ENCODE measurements around the gene ACBD4. TPM values are rescaled to one million over a fixed set of nuclear protein-coding genes. Genes with fewer than 3 reads are reported as not detected.

ACBD4 gene
- total RNA-seq, 1 donor from 2014 or later = 12.5 TPM

DNA sequence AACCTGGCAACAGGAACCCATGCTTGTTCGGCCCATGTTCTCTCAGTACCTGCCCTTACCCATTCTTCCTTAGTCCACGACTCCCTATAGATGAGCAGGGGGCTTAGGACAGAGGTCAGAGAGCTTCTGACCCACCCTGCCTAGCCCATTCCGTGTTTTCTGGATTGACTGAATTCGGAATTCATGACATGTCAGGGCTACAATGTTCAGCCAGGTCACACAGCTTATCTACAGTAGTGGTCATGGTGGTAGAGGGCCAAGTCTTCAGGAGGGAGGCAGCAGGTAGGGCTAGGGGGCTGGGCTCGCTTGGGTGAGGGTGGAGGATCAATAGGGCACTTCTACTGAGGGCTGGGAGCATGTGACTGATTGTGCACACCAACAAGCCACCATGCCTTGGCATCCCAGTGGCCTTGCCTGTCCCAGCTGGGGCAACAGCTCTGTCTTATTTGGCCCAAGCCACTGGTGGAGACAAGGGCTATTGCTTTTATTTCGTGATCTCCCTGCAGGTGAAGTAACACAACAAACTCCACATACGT lies 29.3 kb downstream of the ACBD4 start:
- no peaks in the 10 kb centered on the region for H3K27me3 Mint-ChIP-seq (ENCODE audit: insufficient read depth)
- H3K27ac Mint-ChIP-seq = peak overlapping the region; percentile 4
- H3K9me3 Mint-ChIP-seq = no peaks in the 10 kb centered on the region
- H3K4me1 Mint-ChIP-seq (ENCODE audit: low read depth) = peaks cover 19% of the 10 kb centered on the region
- H3K36me3 Mint-ChIP-seq (ENCODE audit: low read depth) = peaks cover 4% of the 10 kb centered on the region
- intact Hi-C loops (cut with micrococcal nuclease) = no loop called here
- no peak for DNase-seq (ENCODE audit: low spot score)
- no peak overlapping the region for H3K4me3 Mint-ChIP-seq

DNA sequence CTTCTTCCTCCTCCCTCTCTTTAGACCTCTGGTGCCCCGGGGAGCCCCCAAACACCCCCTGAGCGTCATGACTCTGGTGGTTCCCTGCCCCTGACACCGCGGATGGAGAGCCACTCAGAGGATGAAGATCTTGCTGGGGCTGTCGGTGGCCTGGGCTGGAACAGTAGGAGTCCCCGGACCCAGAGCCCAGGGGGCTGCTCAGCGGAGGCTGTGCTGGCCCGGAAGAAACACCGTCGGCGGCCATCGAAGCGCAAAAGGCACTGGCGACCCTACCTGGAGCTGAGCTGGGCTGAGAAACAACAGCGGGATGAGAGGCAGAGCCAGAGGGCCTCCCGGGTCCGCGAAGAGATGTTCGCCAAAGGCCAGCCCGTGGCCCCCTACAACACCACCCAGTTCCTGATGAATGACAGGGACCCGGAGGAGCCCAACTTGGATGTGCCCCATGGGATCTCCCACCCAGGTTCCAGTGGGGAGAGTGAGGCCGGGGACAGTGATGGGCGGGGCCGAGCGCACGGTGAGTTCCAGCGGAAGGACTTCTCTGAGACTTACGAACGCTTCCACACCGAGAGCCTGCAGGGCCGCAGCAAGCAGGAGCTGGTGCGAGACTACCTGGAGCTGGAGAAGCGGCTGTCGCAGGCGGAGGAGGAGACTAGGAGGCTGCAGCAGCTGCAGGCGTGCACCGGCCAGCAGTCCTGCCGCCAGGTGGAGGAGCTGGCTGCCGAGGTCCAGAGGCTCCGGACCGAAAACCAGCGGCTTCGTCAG lies 33.7 kb downstream of the ACBD4 start:
- intact Hi-C loops (cut with micrococcal nuclease) = no loop called here
- no peak overlapping the region for H3K27ac Mint-ChIP-seq
- H3K9me3 Mint-ChIP-seq = no peaks in the 10 kb centered on the region
- H3K36me3 Mint-ChIP-seq (ENCODE audit: low read depth) = no peaks in the 10 kb centered on the region
- H3K4me1 Mint-ChIP-seq (ENCODE audit: low read depth) = peaks cover 28% of the 10 kb centered on the region
- no peak for DNase-seq (ENCODE audit: low spot score)
- no peak overlapping the region for H3K4me3 Mint-ChIP-seq
- H3K27me3 Mint-ChIP-seq (ENCODE audit: insufficient read depth) = no peaks in the 10 kb centered on the region

DNA sequence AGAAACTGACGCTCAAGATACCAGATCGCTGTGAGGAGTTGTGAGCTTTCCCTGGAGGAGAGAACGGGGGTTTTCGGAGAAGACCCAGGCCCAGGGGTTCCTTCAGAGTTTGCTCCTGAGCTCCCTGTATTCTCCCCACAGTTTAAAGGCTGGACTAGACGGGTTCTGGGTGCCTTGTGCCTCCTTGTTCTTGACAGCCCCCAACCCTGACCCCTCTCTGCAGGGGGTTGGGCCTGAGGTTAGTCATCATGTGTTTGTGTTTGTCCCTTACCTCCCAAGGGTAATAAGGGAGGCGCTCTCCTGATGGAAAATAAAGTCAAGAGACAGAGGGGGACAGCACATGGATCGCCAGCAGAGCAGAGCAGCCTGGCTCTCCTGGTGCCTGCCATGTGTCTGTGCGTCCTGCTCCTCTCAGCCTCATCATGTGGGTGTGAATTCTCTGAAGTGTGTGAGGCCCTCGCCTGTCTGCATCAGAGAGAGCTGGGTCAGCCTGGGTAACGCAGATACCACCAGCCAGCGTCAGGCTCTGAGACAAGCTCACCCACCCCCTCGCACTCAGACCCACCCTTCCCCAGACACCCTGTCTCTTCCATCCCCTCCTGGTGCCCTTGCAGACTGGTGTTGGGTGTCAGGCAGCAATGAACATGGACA lies 34.9 kb downstream of the ACBD4 start:
- no peaks in the 10 kb centered on the region for H3K36me3 Mint-ChIP-seq (ENCODE audit: low read depth)
- H3K27ac Mint-ChIP-seq = peak overlapping the region; percentile 63
- intact Hi-C loops (cut with micrococcal nuclease) = no loop called here
- no peak for DNase-seq (ENCODE audit: low spot score)
- no peak overlapping the region for H3K4me3 Mint-ChIP-seq
- no peaks in the 10 kb centered on the region for H3K27me3 Mint-ChIP-seq (ENCODE audit: insufficient read depth)
- peaks cover 23% of the 10 kb centered on the region for H3K4me1 Mint-ChIP-seq (ENCODE audit: low read depth)
- no peaks in the 10 kb centered on the region for H3K9me3 Mint-ChIP-seq

DNA sequence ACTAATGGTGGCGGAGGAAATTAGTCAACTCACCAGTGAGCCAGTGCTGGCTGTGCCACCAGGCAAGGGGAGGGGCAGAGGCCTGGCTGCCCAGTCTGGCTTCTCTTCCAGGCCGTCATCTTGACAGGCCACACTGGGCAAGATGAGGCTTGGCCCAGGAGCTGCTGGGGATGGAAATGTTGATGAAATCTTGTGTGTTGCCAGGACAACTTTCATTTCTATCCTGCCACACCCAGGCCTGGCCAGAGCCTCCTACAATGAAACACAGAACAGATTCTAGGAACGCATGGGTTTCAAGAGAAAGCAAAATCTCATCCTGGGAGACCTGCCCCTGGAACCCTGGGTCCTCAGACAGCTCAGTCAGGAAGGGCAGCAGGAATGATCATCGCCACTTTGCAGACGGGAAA lies 35.4 kb downstream of the ACBD4 start:
- no peaks in the 10 kb centered on the region for H3K27me3 Mint-ChIP-seq (ENCODE audit: insufficient read depth)
- H3K9me3 Mint-ChIP-seq = no peaks in the 10 kb centered on the region
- H3K4me1 Mint-ChIP-seq (ENCODE audit: low read depth) = peaks cover 22% of the 10 kb centered on the region
- H3K4me3 Mint-ChIP-seq = no peak overlapping the region
- DNase-seq (ENCODE audit: low spot score) = no peak
- intact Hi-C loops (cut with micrococcal nuclease) = no loop called here
- H3K27ac Mint-ChIP-seq = peak overlapping the region; percentile 63
- no peaks in the 10 kb centered on the region for H3K36me3 Mint-ChIP-seq (ENCODE audit: low read depth)

DNA sequence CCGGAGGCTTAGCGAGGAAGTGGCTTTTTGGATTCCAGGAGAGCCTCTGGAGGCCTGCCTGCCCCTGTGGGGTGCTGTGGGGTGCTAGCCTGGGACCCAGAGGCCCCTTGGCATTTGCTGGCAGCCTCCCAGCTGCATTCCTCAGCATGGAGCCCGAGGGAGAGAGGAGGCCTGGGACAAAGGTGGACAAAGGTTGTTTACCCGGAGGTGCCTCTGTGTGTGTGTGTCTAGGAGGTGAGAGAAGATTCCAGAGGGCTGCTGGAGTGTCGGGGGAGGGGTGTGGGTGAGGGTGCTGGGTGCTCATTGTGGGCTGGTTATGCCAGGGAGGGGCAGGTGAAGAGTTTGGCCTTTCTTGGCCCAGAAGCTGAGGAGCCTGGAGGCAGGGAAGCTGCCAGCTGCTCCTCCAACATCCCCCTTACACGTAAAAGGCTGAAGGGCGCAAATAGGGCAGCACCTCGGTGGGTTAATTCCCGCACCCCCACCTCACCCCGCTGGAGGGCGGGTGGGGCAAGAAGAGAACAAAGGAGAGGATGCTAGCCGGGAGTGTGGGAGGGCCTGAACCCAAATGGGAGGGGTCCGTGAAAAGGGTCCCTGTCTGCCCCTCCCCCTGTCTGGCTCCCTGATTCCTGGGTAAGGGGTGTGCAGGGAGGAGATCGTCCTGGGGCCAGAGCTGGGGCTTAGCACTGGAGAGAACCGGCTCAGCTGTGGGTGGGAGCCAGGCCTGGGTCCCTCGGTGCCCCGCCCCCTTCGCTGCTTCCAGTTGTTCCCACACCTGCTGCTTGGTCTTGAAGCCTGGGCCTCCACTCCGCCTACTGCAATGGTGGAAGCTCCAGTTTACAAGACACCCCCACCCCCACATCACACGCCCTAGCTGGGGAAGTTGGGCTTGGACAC lies 36.1 kb downstream of the ACBD4 start:
- no peak overlapping the region for H3K4me3 Mint-ChIP-seq
- H3K27ac Mint-ChIP-seq = peak overlapping the region; percentile 68
- intact Hi-C loops (cut with micrococcal nuclease) = loop anchor here (1.0 kb wide), 1 partner anchor 10 kb away; the partner anchor contains the start of gene HEXIM2
- DNase-seq (ENCODE audit: low spot score) = no peak
- H3K27me3 Mint-ChIP-seq (ENCODE audit: insufficient read depth) = no peaks in the 10 kb centered on the region
- no peaks in the 10 kb centered on the region for H3K9me3 Mint-ChIP-seq
- no peaks in the 10 kb centered on the region for H3K36me3 Mint-ChIP-seq (ENCODE audit: low read depth)
- peaks cover 22% of the 10 kb centered on the region for H3K4me1 Mint-ChIP-seq (ENCODE audit: low read depth)

DNA sequence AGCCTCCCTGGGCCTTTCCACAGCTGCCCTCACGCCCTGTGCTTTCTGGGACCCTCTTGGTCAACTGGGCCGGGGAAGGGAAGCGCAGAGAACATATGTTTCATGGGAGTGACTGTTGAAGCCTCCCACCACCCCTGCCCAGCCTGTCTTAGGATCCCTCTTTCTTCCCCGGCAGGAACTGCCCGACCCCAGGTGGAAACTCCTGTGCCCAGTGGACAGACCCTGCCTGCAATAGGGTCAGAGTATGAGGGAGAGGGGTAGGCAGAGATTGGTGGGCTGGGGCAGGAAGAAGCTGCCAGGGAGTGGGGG lies 36.7 kb downstream of the ACBD4 start:
- intact Hi-C loops (cut with micrococcal nuclease) = loop anchor here (1.0 kb wide), 1 partner anchor 11 kb away; the partner anchor contains the start of gene HEXIM2
- Mint-ChIP-seq H3K4me3 (no peak overlapping the region), H3K27ac (peak overlapping the region; percentile 18), H3K4me1 (ENCODE audit: low read depth) (peaks cover 22% of the 10 kb centered on the region), H3K27me3 (ENCODE audit: insufficient read depth) (no peaks in the 10 kb centered on the region), H3K36me3 (ENCODE audit: low read depth) (no peaks in the 10 kb centered on the region), H3K9me3 (no peaks in the 10 kb centered on the region)
- DNase-seq (ENCODE audit: low spot score) = no peak

DNA sequence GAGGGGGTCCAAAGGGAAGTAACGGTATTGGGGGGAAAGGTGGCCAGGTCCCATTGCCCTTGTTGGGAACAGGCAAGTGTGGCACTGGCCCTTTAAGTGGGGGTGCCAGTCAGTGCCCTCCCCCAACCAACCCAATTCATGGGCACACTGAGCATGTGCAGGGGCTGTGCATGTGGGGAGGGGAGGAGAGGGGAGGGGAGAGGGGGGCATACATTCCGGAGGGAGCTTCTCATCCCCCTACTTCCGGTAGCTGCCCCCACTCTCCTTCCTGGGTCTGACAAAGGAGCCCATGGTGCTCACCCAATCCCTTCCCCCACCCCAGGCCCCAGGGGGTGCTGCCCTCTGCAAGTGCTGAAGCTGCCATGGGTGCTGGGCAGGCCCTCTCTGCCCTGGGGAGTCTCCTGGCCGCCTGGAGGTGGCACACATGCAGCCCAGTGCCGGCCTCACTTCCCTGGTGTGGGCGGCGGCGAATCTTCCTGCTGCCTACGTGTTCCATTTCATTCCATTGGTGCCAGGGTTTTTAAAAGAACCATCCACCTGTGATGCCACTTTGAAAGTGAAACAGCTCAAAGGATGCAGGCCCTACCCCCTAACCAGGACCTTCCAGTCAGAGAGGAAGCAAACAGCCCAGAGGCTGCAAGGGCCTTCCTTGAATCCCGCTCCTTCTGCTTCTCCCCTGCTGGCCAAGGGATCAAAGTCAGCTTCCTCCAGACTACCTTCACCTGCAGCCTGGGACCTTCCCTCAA lies 37.2 kb downstream of the ACBD4 start:
- H3K4me3 Mint-ChIP-seq = peak overlapping the region; percentile 75
- intact Hi-C loops (cut with micrococcal nuclease) = loop anchor here (1.0 kb wide), 2 partner anchors 11 to 22 kb away; partner anchors contain the start of gene HEXIM2

DNA sequence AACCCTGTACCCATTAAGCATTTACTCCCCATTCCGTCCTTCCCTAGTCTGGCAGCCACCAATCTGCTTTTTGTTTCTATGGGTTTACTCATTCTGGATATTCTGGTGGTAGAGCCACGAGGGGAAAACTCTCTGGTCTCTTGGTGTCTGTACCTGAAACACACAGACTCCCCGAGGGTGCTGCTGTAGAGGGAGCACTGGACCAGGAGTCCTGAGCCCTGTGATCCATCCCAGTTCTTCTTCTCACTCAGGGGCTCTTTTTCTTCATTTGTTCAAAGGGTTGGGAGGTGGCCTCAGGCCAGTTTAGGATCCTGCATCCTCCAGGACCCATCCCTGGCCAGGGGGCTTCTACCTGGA lies 40.2 kb downstream of the ACBD4 start:
- Mint-ChIP-seq H3K4me1 (ENCODE audit: low read depth) (peaks cover 18% of the 10 kb centered on the region), H3K36me3 (ENCODE audit: low read depth) (no peaks in the 10 kb centered on the region), H3K9me3 (no peaks in the 10 kb centered on the region), H3K27ac (no peak overlapping the region), H3K4me3 (no peak overlapping the region), H3K27me3 (ENCODE audit: insufficient read depth) (peaks cover 1% of the 10 kb centered on the region)
- intact Hi-C loops (cut with micrococcal nuclease) = no loop called here
- no peak for DNase-seq (ENCODE audit: low spot score)

More for the DNA sequence above, 37.2 kb downstream of the ACBD4 start:
- H3K27ac Mint-ChIP-seq = peak overlapping the region; percentile 94
- peak; percentile 28 for DNase-seq (ENCODE audit: low spot score)
- H3K36me3 Mint-ChIP-seq (ENCODE audit: low read depth) = no peaks in the 10 kb centered on the region
- peaks cover 22% of the 10 kb centered on the region for H3K4me1 Mint-ChIP-seq (ENCODE audit: low read depth)
- H3K9me3 Mint-ChIP-seq = no peaks in the 10 kb centered on the region
- H3K27me3 Mint-ChIP-seq (ENCODE audit: insufficient read depth) = no peaks in the 10 kb centered on the region

DNA sequence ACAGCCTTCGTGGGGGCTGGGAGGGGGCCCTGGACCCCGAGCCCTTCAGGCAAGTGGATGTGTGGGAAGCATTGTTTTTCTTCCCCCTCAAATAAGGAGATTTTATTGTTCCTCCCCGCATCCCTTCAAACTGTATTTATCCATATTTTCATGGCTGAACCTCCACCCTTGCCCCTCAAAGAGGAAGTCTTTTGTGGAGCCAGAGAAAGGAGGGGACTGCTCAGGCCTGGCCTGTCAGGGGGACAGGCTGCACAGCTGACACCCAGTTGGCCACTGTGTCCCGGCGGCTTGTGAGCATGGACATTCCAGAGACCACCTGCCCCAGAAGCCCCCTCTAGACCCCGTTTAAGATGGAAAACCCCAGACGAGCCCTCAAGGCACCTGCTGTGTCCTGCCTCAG lies 42.1 kb downstream of the ACBD4 start:
- intact Hi-C loops (cut with micrococcal nuclease) = no loop called here
- Mint-ChIP-seq H3K36me3 (ENCODE audit: low read depth) (no peaks in the 10 kb centered on the region), H3K27ac (no peak overlapping the region), H3K9me3 (no peaks in the 10 kb centered on the region), H3K27me3 (ENCODE audit: insufficient read depth) (peaks cover 1% of the 10 kb centered on the region), H3K4me1 (ENCODE audit: low read depth) (peaks cover 7% of the 10 kb centered on the region), H3K4me3 (no peak overlapping the region)
- no peak for DNase-seq (ENCODE audit: low spot score)

DNA sequence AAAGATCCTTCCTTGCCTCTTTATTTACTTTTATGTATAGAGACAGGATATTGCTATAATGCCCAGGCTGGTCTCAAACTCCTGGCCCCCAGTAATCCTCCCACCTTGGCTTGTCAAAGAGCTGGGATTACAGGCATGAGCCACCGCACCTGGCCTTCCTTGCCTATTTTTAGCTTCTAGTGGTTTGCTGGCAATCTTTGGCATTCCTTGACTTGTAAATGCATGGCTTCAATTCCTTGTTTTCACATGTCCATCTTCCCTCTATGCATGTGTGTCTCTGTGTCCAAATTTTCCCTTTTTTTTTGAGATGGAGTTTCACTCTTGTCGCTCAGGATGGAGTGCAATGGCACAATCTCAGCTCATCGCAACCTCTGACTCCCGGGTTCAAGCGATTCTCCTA lies 48.7 kb downstream of the ACBD4 start:
- Mint-ChIP-seq H3K4me1 (ENCODE audit: low read depth) (no peaks in the 10 kb centered on the region), H3K36me3 (ENCODE audit: low read depth) (no peaks in the 10 kb centered on the region), H3K27me3 (ENCODE audit: insufficient read depth) (peaks cover 11% of the 10 kb centered on the region), H3K9me3 (no peaks in the 10 kb centered on the region), H3K4me3 (no peak overlapping the region), H3K27ac (no peak overlapping the region)
- intact Hi-C loops (cut with micrococcal nuclease) = no loop called here
- no peak for DNase-seq (ENCODE audit: low spot score)

DNA sequence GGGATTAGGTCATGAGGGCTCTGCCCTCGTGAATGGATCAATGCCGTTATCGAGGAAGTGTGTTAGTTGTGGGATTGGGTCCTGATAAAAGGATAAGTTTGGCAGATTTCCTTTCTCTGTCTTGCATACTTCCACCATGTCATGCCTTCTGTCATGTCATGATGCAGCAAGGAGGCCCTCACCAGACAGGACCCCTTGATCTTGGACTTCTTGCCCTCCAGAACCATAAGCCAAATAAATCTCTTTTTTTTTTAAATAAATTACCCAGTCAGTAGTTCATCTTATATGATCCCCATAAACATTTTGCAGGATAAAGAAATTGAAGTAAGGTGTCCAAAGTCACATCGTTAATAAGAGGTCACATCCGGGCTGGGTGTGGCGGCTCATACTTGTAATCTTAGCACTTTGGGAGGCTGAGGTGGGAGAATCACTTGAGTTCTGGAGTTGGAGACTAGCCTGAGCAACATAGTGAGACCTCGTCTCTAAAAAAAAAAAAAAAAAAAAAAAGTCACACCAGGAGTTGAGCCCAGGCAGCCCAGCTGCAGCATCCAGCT lies 51.4 kb downstream of the ACBD4 start:
- Mint-ChIP-seq H3K9me3 (no peaks in the 10 kb centered on the region), H3K4me1 (ENCODE audit: low read depth) (no peaks in the 10 kb centered on the region), H3K27me3 (ENCODE audit: insufficient read depth) (peaks cover 12% of the 10 kb centered on the region), H3K4me3 (no peak overlapping the region), H3K27ac (no peak overlapping the region), H3K36me3 (ENCODE audit: low read depth) (no peaks in the 10 kb centered on the region)
- DNase-seq (ENCODE audit: low spot score) = no peak
- intact Hi-C loops (cut with micrococcal nuclease) = no loop called here

DNA sequence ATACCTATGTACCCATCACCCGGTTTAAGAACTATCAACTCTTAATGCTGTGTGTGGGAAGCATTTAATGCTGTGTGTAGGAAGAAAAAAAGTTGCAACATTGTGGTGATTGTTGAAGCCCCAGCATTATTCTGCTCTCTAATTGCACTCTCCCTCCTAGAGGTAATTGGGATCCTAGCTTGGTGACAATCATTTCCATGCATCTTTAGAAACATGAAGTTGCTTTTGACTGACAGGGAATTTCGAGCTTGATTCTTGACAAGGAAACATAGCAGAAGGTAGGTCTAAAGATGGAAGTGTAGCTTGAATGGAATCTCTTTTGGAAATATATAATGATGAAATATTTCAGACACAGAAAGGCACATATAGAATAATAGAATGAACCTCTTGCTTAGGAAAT lies 53.5 kb downstream of the ACBD4 start:
- no peaks in the 10 kb centered on the region for H3K9me3 Mint-ChIP-seq
- DNase-seq (ENCODE audit: low spot score) = no peak
- peaks cover 10% of the 10 kb centered on the region for H3K27me3 Mint-ChIP-seq (ENCODE audit: insufficient read depth)
- no peak overlapping the region for H3K4me3 Mint-ChIP-seq
- no peak overlapping the region for H3K27ac Mint-ChIP-seq
- H3K4me1 Mint-ChIP-seq (ENCODE audit: low read depth) = no peaks in the 10 kb centered on the region
- no peaks in the 10 kb centered on the region for H3K36me3 Mint-ChIP-seq (ENCODE audit: low read depth)
- intact Hi-C loops (cut with micrococcal nuclease) = no loop called here

Measured in activated T-helper 1 cell treated with anti-CD3 and anti-CD28 coated beads, Interleukin-12 subunit alpha, Interleukin-12 subunit beta, Interleukin-2, Interleukin-4 antibody, amounts not matched to agents 30 ng/mL and 10 ng/mL and 1 ng/mL, durations not matched to agents 14 hours and 24 hours and 36 hours (primary cell).